Neural progenitor cell (in vitro differentiated cells): ENCODE results near the gene PTPN4.

Source experiments
- CTCF ChIP-seq: fragments of 200-600 bp; sonication (generic); IDR thresholded peaks from 2 replicates; pipeline ENCODE4 v1.5.1; 2017; ENCODE audit warnings: antibody characterized with exemption, mild to moderate bottlenecking
- EZH2 ChIP-seq: fragments of 200-600 bp; sonication (generic); IDR thresholded peaks from 2 replicates; pipeline ENCODE4 v1.6.1; 2017; ENCODE audit warnings: antibody characterized with exemption, mild to moderate bottlenecking, moderate library complexity
- EZH2phosphoT487 ChIP-seq: fragments of 200-600 bp; sonication (generic); IDR thresholded peaks from 2 replicates; pipeline ENCODE4 v1.6.1; 2017; ENCODE audit warnings: antibody characterized with exemption

GRCh38 chr2:119800376-119800902, 40.7 kb downstream of the PTPN4 start:
- TF ChIP-seq CTCF (no peak), EZH2 (no peak), EZH2phosphoT487 (no peak)
